Mammary epithelial cell (primary cell): Measurements from ENCODE around the gene HIVEP3.

Experiments
- CTCF ChIP-seq, 2 donors: IDR thresholded peaks in 1 of 2; conservative IDR thresholded peaks in 1 of 2; 2 replicates each; pipeline ENCODE4 v1.5.1; 2011 to 2012; ENCODE audit warnings: inconsistent platforms in 2 of 2, low read length in 2 of 2, mild to moderate bottlenecking in 2 of 2, control low read depth in 1 of 2, low read depth in 1 of 2; ENCODE audit not compliant: insufficient read depth in 1 of 2; ENCODE audit errors: extremely low read depth in 1 of 2
- EZH2 ChIP-seq: IDR thresholded peaks from 2 replicates; pipeline ENCODE4 v1.6.1; 2012; ENCODE audit warnings: low read length, inconsistent platforms, borderline replicate concordance

DNA sequence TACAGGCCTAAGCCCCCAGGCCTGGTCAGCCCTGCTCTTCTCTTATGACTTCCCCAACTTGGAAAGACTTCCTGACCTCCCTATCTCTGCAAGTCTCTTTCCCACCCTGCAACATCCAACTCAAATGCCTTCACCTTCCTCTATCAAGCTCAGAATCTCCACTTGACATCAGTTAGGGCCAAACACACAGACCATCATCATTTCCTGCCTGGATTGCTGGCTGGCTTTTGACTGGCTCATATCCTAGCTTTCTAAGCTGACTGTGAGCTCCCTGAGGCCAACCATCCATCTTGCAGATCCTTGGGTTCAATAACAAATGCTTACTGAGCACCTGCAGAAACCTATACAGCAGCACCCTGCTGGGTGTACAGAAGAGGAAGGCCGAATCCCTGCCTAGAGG, 296.9 kb downstream of the HIVEP3 start:
- TF ChIP-seq EZH2 = no peak
- no peak for TF ChIP-seq CTCF (conservative IDR thresholded peaks at IDR 0.05 in 1 of 2, IDR thresholded peaks at IDR 0.05 in 1 of 2; ENCODE audit: extremely low read depth in 1 of 2, insufficient read depth in 1 of 2, low read depth in 1 of 2, low read length in 2 of 2)
